ENCODE results near the gene ELL3.
"Not testable (repeated sequence)": the region's sequence is repeated elsewhere in the genome, so short reads cannot be mapped to it uniquely, and the experiment has no call there.

The ELL3 gene, protein sequence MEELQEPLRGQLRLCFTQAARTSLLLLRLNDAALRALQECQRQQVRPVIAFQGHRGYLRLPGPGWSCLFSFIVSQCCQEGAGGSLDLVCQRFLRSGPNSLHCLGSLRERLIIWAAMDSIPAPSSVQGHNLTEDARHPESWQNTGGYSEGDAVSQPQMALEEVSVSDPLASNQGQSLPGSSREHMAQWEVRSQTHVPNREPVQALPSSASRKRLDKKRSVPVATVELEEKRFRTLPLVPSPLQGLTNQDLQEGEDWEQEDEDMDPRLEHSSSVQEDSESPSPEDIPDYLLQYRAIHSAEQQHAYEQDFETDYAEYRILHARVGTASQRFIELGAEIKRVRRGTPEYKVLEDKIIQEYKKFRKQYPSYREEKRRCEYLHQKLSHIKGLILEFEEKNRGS

DNA sequence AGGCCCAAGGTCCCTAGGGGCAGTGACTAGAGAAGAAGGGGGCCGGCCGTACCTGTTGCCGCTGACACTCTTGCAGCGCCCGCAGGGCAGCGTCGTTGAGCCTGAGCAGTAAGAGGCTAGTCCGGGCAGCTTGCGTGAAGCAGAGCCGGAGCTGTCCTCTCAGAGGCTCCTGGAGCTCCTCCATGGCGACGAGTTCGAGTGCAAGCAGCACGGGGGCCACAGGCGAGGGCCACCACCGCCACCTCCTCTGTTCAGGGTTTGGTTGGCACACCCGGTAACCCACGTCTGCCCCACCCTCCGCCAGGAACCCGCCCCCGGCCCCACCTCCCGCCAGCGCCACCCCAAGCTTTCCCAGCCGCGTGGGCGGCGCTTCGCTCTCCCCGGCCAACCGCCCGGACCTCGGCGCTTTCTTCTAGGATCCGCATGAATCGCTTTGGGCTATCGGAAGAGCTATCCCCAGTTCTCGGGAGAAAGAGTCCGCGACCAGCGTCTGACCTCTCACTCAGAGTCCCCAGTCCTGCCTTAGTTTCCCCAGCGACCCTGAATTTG lies at the start of gene ELL3:
Gene ELL3, minus strand, starts transcription at position 249 of the 549 bp plus-strand sequence. Its CDS starts 65 bp downstream, at position 184.
- peak; percentile 94 for DNase-seq (ENCODE audit: low spot score)

DNA sequence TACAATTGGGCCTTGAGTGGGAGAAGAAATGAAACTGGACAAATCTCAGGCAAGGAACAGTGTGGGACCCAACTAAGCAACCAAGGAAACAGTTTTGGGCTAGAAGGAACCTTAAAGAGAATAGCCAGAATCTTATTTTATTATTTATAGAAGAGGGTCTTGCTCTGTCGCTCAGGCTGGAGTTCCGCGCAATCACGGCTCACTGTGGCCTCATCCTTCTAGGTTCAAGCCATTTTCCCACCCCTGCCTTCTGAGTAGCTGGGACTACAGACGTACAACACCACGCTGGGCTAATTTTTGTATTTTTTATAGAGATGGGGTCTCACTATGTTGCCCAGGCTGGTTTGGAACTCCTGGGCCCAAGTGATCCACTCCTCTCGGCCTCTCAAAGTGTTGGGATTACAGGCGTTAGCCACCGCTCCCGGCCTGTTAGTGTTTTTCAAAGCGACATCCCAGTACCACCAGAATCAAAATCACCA lies 49.3 kb upstream of the ELL3 start:
- DNase-seq (ENCODE audit: low spot score): no peak

DNA sequence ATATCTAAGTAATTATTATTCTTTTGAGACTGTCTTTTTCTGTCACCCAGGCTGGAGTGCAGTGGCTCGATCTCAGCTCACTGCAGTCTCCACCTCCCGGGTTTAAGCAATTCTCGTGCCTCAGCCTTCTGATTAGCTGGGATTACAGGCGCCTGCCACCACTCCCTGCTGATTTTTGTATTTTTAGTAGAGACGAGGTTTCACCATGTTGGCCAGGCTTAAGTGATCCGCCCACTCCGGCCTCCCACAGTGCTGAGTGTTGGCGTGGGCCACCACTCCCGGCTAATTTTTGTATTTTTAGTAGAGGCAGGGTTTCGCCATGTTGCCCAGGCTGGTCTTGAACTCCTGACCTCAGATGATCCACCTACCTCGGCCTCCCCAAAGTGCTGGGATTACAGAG lies 48.5 kb upstream of the ELL3 start:
- not testable (repeated sequence) for DNase-seq (ENCODE audit: low spot score)

DNA sequence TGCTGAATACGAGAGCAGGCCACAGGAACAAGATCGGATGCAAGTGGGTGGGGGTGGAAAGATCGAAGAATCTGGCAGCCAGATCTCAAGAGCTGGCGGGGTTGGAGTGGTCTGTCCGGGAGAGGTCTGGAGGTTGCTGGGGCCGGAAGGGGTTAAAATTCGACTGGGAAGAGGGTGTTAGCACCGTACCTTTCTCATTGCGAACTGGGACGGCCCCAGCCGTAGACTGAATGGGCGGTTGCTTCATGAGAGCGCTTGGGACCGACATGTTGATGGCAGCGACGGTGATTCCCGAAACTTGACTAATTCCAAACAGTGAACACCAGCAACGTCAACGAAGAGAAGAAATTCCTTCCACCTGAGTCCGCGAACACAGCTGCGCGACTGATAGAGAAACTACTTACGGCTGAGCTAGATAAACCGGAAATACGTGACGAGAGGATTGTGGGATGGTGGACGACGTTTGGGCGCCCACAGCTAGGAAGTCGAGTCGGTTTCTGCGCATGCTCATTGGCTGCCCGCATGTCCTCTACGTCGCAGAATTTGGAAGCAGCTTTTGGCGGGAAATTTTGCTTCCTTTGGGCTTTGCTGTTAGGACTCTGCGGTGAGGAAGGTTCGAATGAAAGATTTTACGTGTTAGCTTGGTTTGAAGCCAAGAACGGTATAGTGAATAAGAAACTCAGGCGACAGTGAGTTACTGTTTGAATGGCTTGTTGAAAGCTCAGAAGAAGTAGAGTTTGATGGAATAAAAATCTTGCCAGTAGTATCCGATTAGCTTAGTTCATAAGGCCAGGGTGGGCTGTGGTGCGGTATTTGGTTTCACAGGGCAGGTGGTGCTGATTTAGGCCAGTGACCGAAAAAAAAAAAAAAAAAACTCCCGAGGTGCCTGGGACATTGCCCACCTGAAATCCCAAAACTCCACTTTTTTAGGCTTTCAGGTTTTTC lies 47.8 kb upstream of the ELL3 start, which contains the start of gene MFAP1:
Gene MFAP1, minus strand, starts transcription at position 389 of the 945 bp plus-strand sequence. Its CDS starts 121 bp downstream, at position 268.
- peak; percentile 99 for DNase-seq (ENCODE audit: low spot score)

DNA sequence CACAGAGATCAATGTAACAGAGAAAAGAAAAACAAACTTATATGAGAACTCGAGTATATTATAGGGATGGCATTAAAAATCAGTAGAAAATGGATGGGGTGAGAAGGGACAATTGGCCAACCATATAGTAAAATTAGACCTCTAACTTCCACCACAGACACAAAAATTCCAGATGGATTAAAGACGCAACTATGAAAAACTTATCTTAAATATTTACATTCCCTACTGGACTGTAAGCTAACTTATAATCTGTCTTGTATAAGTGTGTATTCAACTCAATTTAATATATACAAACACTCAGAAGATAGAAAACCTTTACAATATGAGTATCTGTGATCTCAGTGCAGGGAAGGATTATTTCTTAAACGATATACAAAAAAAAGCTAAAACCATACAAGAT lies 44.7 kb upstream of the ELL3 start:
- no peak for DNase-seq (ENCODE audit: low spot score)

DNA sequence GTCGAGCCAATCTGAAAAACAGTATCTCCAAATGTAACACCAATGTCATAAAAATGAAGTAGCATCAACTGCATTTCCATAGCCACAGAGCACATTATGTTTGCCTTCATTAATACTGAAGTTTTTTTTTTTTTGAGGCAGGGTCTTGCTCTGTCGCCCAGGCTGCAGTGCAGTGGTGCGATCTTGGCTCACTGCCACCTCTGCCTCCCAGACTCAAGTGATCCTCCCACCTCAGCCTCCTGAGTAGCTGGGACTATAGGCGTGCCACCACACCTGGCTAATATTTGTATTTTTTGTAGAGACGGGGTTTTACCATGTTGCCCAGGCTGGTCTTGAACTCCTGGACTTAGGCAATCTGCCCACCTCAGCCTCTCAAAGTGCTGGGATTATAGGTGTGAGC lies 38.3 kb upstream of the ELL3 start:
- DNase-seq (ENCODE audit: low spot score): not testable (repeated sequence)

DNA sequence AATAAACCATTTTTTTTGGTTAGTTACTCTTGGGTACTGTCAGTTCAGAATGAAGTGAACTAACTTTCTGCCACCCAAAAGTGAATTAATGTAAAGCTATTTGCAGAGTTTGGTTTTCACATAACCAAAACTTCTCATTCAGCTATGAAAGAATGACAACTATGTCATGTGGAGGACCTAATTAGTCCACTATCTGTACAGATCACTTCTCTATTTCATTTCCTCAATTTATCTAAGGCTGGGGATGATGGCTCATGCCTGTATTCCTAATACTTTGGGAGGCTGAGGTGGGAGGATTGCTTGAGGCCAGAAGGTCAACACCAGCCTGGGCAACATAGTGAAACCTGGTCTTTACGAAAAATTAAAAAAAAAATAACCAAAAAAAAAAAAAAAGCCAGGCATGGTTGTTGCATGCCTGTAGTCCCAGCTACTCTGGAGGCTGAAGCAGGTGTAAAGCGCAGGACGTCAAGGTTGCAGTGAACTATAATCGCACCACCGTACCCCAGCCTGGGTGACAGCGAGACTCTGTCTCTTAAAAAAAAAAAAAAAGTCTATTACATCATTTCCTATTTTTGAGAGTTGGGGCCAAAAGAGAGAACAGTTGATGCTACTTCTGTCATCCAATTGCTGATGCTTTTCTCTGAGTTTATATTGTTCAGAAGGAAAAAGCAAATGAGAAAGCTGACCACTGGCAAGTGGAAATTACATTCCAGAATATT lies 32.4 kb upstream of the ELL3 start:
- no peak for DNase-seq (ENCODE audit: low spot score)

DNA sequence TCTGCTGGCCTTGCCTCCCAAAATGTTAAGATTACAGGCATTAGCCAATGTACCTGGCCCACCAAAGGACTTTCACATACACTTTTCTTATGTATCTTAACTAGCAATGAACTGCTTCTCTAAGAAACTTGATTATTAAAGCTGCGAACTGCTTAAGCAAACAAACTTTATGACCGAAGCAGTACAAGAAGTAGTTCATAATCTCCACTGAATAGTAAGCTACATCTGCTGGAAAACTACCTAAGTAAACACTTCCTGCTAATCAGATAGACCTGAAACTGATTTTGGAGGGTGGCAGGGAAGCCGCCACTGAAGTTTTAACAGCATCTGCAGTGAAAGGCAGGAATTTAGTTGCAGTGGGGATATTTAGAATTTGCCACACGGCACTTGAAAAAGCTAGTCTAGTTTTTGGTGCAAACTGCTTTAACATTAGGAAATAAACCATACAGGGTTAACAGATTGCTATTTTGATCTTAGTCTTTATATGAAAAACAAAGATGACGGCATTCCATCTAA lies 31.7 kb upstream of the ELL3 start:
- no peak for DNase-seq (ENCODE audit: low spot score)

DNA sequence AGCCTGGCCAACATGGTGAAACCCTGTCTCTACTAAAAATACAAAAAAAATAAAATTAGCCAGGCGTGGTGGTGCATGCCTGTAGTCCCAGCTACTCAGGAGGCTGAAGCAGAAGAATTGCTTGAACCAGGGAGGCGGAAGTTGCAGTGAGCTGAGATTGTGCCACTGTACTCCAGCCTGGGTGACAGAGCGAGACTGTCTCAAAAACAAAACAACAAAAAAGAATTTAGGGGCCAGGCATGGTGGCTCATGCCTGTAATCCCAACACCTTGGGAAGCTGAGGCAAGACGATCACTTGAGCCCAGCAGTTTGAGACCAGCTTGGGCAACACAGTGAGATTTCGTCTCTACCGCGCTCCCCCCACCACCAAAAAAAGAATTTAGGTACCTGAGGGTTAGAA lies 25.9 kb upstream of the ELL3 start:
- not testable (repeated sequence) for DNase-seq (ENCODE audit: low spot score)

DNA sequence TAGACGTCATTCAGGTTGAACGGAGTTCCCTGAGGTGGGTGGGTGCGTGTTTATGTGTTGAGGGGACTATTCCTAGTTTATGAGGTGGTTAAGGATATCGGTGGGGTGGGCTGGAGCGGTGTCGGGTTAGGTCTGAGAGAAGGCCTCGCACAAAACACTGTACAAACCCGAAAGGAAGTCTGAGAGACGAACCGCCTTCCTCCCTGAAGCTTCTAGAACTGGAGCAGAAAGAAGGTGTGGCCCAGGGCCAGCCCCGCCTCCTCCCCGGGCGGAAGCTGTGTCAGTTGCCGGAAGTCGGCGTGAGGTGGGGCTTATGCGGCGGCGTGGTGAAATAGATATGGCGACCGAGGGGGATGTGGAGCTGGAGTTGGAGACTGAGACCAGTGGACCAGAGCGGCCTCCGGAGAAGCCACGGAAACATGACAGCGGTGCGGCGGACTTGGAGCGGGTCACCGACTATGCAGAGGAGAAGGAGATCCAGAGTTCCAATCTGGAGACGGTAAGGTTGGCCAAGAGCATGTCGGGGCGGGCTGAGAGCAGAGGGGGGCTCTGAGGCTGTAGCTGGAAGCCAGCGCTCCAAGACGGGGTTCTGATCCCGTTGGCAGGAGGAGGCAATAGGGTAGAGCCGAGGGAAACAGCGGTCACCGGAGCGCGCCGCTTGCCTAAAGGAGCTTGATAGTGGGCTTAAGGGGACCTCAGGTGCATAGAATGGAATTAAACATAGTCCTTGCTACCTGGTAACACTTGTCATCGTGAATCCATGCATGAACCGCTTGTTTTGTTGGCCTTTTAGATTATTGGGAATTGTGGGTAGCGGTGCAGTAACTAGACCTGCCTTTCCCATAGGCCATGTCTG lies 23.7 kb upstream of the ELL3 start, which contains the start of gene HYPK:
Gene HYPK, plus strand, starts transcription at position 314 of the 856 bp plus-strand sequence. Its CDS starts 24 bp downstream, at position 338.
- DNase-seq (ENCODE audit: low spot score): peak; percentile 88

DNA sequence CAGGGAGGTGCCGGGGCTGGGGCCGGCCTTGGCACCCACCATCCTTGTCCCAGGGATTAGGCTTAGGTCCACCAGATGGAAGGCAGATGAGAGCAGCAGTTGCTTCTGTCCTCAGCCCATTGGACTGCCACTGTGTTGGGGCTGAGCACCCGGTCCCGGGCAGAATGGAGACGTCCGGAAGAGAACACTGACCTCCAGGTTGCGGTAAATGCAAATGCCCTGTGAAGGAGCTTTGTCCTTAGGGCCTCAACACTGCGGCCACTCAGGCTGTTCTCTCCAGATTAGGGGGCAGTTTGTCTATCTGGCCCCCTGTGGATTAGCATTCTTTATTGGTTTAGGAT lies 23.1 kb upstream of the ELL3 start, which contains the start of gene SERINC4:
Gene SERINC4, minus strand, starts transcription at position 276 of the 341 bp plus-strand sequence. Its CDS starts 234 bp downstream, at position 42.
- DNase-seq (ENCODE audit: low spot score): no peak

DNA sequence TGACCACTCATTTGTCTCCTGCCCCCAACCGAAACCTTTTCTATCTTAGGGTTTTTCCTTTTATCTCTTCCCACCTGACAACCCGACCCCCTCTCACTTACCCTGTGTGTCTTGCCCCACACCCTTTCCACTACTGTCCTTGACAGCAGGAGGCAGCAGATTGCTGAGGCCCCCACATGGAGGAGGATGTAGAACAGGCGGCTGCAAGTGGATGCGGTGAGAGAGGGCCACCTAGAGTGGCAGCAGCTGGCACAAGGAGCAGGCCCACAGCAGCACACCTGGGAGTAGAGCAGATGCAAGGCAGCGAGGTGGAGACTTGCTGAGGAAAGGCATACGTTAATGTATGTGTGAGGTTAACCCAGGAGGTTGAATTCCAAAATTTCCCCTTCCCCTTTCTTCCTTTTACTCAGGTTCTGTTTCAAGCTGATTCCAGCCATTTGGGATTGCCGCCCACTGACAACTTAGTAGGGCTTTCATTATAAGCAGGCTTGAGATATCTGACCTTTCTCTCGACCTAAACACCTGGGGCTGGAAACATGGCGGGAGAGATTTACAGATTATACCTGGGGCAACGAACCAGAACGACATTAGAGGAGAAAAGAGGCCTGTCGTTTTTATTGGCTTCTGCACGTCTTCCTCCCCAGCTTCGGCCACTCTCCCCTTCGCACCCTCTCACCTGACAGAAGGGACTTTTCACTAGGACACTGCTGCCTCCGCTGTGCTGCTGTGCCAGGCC lies 22.6 kb upstream of the ELL3 start:
- no peak for DNase-seq (ENCODE audit: low spot score)

DNA sequence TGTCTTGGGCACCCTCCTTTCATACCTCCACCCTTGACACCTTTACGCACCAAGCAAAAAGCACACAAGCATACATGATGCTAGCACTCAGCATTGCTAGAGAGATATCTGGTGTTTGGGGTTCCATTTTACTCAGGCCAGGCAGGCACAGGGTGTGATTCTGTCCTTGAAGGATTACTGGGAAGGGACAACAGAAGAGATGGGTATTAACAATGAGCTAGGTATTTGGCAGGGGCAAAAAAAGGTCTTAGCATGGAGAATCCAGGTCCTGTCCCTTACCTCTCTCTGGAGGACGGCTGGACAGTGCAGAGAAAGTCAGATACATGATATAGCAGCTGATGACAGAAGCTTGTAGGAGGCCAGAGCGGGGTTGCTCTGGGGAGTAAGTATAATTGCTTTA lies 19.8 kb upstream of the ELL3 start:
- DNase-seq (ENCODE audit: low spot score): no peak

DNA sequence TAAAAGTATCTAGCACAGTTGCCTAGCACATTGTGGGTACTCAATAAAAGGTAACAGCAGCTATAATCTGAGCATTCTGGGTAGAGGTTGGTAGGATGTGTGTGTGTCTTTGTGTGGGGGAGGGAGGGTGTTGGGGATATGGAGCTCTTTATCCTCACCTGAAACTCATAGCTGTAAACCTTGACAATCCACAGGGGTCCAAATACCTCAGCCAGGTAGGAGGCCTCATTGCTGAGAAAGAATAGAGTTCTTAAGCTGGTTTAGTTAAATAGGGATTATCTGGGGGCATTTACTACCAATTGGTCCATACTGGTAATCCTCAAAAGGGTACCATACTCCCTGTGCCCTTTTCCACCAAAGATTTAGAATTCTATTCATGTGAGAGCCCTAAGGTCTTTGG lies 19.2 kb upstream of the ELL3 start:
- no peak for DNase-seq (ENCODE audit: low spot score)

DNA sequence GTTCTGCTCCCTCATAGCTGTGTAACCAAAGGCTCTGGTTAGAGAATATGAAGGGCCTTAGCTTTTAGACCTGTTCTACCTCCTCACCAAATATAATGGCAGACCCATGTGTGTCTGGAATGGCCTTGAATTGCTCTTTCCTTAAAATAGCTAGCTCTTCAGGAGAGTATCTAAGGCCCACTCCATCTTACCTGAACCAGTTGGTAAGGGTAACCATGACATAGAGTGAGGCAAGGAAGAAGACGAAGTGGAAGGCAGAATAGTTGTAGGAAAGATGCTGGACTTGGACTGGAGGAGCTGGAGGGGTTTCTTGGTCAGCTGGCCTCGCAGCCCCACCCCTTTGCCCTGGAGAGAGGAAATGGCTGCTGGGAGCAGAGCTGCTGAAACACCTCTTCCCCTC lies 18.4 kb upstream of the ELL3 start:
- no peak for DNase-seq (ENCODE audit: low spot score)

DNA sequence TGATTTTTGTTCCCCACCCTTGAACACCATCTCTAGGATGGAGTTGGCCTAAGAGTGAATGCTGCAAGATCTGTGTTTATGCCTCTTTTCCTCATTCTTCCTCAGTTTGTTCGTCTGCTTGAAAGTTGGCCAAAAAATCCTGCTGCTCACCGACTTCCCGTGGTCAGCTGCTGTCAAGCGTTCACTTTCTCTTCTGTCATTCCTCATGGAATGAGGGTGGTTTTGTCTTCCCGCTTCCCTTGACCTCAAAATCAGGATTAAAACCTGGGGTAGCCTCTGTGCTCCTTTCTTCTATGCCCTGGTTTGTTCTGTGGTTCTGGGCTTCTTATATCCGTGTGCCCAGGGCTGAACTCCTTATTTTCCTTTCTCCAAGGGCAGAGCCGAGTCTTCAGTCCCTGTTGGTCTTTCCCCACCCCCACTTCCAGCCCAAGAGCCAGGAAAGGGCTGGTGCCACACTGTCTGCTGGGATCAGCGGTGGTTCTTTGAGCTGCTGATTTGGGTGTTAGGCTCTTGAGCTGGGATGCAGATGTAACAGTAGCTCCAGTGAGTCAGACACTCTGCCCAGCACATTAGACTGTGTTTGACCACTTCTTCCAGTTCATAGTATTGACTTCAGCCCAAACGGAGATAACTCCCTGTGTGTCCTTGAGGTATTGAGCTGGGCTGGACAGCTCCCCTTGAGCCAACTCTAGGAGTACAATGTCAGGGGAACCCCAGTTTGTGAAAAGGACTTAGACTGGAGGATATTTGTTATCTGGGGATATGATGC lies 17.7 kb upstream of the ELL3 start:
- DNase-seq (ENCODE audit: low spot score): no peak

DNA sequence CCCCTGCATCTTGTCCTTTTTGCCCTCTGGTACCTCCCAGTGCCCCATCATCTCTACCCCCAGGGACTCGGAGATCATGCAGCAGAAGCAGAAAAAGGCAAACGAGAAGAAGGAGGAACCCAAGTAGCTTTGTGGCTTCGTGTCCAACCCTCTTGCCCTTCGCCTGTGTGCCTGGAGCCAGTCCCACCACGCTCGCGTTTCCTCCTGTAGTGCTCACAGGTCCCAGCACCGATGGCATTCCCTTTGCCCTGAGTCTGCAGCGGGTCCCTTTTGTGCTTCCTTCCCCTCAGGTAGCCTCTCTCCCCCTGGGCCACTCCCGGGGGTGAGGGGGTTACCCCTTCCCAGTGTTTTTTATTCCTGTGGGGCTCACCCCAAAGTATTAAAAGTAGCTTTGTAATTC lies 16.9 kb upstream of the ELL3 start:
- no peak for DNase-seq (ENCODE audit: low spot score)

DNA sequence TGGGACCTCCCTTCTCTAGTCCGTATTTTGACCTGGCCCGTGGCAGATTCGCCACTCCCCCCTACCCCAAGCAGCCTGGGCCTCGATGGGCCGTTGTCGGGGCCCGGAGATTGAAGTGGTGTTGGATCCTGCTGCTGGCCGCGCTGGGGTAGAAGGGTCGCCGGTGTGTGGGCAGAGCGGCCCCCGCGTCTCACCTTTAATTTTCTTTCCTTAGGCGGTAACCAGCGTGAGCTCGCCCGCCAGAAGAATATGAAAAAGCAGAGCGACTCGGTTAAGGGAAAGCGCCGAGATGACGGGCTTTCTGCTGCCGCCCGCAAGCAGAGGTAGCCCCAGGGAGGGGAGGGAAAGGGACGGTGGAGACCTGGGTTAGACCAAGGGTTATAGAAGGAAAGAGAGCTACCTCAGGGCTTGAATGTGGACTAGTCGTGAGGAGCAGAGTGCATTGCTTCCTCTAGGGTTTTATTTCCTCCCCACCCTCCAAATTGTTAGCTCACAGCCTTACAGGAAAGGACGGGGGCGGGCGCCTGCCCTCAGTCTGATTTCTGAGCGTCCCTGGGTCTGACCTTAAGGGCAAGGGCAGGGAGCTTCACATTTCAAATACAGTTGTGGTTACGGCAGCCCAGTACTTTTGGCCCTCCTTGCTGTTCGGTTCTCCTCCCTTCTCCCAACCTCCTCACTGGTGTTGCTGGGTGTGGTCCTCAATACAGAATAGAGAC lies 16.2 kb upstream of the ELL3 start:
- DNase-seq (ENCODE audit: low spot score): no peak
